GM12864 (cell line): ENCODE data around the gene C12orf75.
"Not testable (repeated sequence)": the region's sequence is repeated elsewhere in the genome, so short reads cannot be mapped to it uniquely, and the experiment has no call there.

ENCODE experiments used
- DNase-seq: peaks from one replicate; pipeline ENCODE4 v3.0.0-alpha.2; 2011; ENCODE audit warnings: low read depth
- H3K4me3 ChIP-seq: 2 replicates; pipeline ENCODE4 v1.5.1; 2011; ENCODE audit warnings: mild to moderate bottlenecking, low read depth, low read length, control low read depth
- TF ChIP-seq, protein P1 (sequence below): IDR thresholded peaks from 2 replicates; pipeline ENCODE4 v1.5.1; 2011; ENCODE audit warnings: low read depth, mild to moderate bottlenecking, moderate library complexity, low read length, control low read depth, inconsistent platforms; ENCODE audit errors: missing control alignments

C12orf75 gene

DNA sequence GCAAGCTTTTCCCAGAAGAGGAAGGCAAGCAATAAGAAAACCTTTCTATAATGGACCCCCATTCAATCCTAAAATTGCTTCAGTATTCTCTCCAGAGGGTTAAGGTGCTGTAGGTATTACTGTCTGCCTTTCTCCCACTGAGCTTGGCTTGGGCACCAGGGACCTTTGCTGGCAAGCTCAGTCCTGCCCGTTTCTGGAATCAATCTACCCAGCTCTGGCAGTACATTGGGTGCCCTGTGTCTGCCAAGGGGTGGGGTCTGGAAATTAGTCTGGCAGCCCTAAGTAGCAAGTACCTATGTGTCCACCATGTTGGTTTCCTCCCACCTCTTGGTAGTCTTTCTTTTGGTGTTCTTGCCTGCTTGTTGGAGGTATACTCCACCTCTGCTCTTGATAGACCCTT is 72.6 kb downstream of the C12orf75 start:
- DNase-seq: no peak
- TF ChIP-seq, protein P1, sequence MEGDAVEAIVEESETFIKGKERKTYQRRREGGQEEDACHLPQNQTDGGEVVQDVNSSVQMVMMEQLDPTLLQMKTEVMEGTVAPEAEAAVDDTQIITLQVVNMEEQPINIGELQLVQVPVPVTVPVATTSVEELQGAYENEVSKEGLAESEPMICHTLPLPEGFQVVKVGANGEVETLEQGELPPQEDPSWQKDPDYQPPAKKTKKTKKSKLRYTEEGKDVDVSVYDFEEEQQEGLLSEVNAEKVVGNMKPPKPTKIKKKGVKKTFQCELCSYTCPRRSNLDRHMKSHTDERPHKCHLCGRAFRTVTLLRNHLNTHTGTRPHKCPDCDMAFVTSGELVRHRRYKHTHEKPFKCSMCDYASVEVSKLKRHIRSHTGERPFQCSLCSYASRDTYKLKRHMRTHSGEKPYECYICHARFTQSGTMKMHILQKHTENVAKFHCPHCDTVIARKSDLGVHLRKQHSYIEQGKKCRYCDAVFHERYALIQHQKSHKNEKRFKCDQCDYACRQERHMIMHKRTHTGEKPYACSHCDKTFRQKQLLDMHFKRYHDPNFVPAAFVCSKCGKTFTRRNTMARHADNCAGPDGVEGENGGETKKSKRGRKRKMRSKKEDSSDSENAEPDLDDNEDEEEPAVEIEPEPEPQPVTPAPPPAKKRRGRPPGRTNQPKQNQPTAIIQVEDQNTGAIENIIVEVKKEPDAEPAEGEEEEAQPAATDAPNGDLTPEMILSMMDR: no peak
- no peak overlapping the region for H3K4me3 ChIP-seq

DNA sequence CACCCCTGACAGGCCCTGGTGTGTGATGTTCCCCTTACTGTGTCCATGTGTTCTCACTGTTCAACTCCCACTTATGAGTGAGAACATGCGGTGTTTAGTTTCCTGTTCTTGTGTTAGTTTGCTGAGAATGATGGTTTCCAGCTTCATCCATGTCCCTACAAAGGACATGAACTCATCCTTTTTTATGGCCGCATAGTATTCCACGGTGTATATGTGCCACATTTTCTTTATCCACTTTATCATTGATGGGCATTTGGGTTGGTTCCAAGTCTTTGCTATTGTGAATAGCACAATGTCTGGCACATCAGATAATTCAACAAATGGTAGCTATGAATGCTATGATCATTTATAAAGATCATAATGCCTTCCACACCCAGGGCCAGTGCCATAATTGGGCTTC is 73.6 kb downstream of the C12orf75 start:
- DNase-seq: not testable (repeated sequence)

DNA sequence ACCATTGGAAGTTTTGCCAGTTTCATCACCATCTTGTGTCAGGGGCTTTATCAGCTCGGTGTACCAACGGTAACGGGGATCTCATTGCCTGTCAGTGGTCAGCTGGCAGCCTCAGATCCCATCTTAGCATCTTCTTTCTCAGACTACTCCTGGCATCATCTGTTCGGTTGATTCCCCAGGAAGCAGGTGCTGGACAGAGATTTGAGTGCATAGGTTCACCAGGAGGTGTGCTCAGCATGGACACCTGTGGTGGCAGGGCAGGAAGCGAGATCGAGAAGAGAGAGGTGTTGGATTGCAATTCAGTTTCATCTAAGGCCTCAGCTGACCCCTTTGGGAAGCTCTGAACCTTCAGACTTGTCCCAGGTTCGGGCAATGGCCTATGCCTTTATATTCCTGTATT is 76.0 kb downstream of the C12orf75 start:
- TF ChIP-seq, protein P1: no peak
- DNase-seq: no peak

More for the DNA sequence above, 73.6 kb downstream of the C12orf75 start:
- not testable (repeated sequence) for H3K4me3 ChIP-seq

DNA sequence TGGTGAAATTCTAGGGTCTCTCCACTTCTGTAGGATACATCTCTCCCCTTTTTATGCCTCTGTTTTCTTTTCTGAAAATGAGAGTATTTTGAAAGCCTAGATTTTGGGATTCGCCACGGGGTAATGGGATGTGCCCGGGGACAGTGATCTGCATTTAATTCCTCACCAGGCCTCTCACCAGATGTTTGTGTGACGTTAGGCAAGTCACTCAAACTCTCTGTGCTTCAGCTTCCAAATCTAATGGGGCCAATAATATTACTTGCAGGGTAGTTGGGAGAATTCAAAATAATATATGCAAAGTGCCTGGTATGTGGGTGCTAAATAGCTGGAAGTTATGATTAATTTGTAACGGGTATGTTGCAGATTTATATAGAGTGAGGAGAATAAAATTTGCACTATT is 78.8 kb downstream of the C12orf75 start:
- no peak overlapping the region for H3K4me3 ChIP-seq
- TF ChIP-seq, protein P1: no peak
- DNase-seq: no peak

More for the DNA sequence above, 76.0 kb downstream of the C12orf75 start:
- H3K4me3 ChIP-seq: no peak overlapping the region

DNA sequence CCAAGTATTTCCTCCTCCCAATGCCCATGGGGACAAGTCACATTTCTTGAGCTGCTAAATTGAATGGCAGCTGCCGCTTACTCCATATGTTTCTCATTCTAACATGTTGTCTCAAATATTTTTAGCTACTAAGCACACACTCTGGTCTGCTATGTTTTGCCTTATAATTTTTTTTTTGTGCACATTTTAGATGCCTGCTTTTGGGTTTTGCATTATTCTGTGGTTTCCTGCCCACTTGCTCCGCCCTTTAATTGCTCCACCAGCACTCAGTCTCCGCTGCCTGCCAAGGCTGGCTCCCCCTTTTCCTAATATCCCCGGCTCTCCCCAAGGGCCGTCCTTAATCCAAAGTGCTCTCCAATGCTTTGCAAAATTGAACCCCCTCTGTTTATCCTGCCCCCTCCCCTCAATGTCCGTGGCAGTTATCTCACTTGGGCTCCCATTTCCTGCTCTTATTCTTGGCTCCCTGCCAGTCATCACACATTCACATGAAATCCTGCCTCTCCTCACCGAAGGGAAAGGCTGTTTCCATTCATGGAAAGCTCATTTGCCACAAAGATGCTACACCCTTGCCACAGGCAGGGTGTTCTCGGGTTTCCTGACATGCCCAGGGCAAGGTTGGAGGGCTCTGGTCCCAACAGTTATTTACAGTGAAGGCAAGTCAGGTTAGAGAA is 79.4 kb downstream of the C12orf75 start:
- no peak for DNase-seq
- TF ChIP-seq, protein P1: no peak
- H3K4me3 ChIP-seq: no peak overlapping the region

DNA sequence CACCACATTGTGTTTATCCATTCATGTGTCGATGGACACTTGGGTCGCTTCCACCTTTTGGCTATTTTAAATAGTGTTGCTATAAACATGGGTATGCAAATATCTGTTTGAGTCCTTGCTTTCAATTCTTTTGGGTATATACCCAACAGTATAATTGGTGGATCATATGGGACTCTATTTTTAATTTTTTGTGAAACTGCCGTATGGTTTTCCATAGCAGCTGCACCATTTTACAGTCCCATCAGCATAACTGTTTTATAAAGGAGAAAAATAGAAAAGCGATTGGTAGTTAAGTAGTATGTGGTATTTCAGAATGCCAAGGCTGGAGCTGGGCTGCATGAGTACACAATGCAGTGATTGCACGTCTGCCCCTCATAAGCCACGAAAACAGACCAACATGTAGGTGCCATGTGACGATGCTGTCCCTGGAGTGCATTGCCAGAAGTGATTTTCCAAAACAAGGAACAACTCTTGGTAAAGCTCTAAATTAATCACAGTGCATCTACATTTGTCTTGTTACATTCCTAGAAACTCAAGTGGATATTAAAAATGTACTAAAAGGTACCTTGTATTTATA is 83.5 kb downstream of the C12orf75 start:
- DNase-seq: no peak
- no peak overlapping the region for H3K4me3 ChIP-seq
- TF ChIP-seq, protein P1: no peak

DNA sequence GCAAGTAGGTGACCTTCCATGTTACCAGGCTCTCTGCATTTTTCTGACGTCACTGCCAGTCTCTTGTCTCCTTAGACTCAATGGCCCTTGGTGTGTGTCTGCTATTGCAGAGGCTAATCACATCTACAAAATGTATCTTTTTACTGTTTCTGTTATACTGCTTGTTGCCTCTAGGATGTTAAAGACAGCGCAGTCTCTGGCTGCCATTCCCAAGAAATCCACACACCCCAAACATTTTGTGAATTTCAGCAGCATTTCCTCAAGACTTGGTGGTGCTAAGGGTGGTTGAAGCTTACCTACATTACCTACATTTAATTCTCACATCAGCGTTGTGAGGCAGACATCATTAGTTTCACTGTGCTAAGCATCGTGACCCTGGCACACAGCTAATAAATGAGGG is 87.2 kb downstream of the C12orf75 start:
- TF ChIP-seq, protein P1: no peak
- H3K4me3 ChIP-seq: no peak overlapping the region
- no peak for DNase-seq
